SK-N-SH (cell line): Measurements from ENCODE around the gene AP2A2. TPM values are rescaled to one million over a fixed set of nuclear protein-coding genes. Genes with fewer than 3 reads are reported as not detected.

Source experiments
- CTCF ChIA-PET: fragments of 300-600, 350-600 bp; formaldehyde crosslinking; extraction: SDS; loops from one replicate; lab custom pipeline; 2021; lab: Yijun Ruan, JAX
- POLR2A ChIA-PET: fragments of 350-600 bp; sonication (Branson Sonifier 250); formaldehyde crosslinking; extraction: SDS; loops from one replicate; lab custom pipeline; 2020; ENCODE audit warnings: antibody characterized with exemption, inconsistent platforms; lab: Yijun Ruan, JAX
- DNase-seq: peaks from one replicate; pipeline ENCODE4 v3.0.0; 2012
- H2AFZ ChIP-seq: fragments of 200-600 bp; sonication (generic); 2 replicates; pipeline ENCODE4 v1.8.1; 2016; ENCODE audit warnings: antibody characterized with exemption, mild to moderate bottlenecking, low read depth
- H3F3A ChIP-seq: fragments of 200-600 bp; sonication (generic); replicated peaks from 2 replicates; pipeline ENCODE3; 2016; ENCODE audit warnings: antibody characterized with exemption, mild to moderate bottlenecking; ENCODE audit not compliant: insufficient read depth
- H3K27ac ChIP-seq, 2 experiments: fragments of 200-500 bp in 1 of 2; fragments of 200-600 bp in 1 of 2; sonication (Bioruptor generic) in 1 of 2; sonication (generic), shearing (Covaris generic) in 1 of 2; 2 replicates each; pipeline versions ENCODE4 v1.5.1 to v1.6.1; 2014 to 2016; ENCODE audit warnings: low read depth in 2 of 2, inconsistent platforms in 1 of 2, low read length in 1 of 2, mild to moderate bottlenecking in 1 of 2, mixed read lengths in 1 of 2
- H3K27me3 ChIP-seq: fragments of 200-600 bp; sonication (generic), shearing (Covaris generic); 2 replicates; pipeline ENCODE4 v1.6.1; 2016; ENCODE audit warnings: mixed run types; ENCODE audit not compliant: insufficient read depth
- H3K36me3 ChIP-seq, 2 experiments: fragments of 200-500 bp in 1 of 2; fragments of 200-600 bp in 1 of 2; sonication (Bioruptor generic) in 1 of 2; sonication (generic) in 1 of 2; replicated peaks in 1 of 2; 2 replicates each; pipeline versions ENCODE3 to v1.5.1; 2014 to 2016; ENCODE audit warnings: low read length in 1 of 2, mild to moderate bottlenecking in 1 of 2; ENCODE audit not compliant: insufficient read depth in 2 of 2, control insufficient read depth in 1 of 2
- H3K4me1 ChIP-seq, 2 experiments: fragments of 200-500 bp in 1 of 2; fragments of 200-600 bp in 1 of 2; sonication (Bioruptor generic) in 1 of 2; sonication (generic), shearing (Covaris generic) in 1 of 2; 2 replicates each; pipeline versions ENCODE4 v1.5.1 to v1.6.1; 2014 to 2016; ENCODE audit warnings: low read depth in 1 of 2, low read length in 1 of 2, mixed run types in 1 of 2; ENCODE audit not compliant: insufficient read depth in 2 of 2, control insufficient read depth in 1 of 2
- H3K4me2 ChIP-seq: fragments of 200-600 bp; sonication (generic), shearing (Covaris generic); 2 replicates; pipeline ENCODE4 v1.6.1; 2017; ENCODE audit warnings: mixed run types
- H3K4me3 ChIP-seq, 2 experiments: fragments of 200-500 bp in 1 of 2; fragments of 200-600 bp in 1 of 2; sonication (Bioruptor generic) in 1 of 2; sonication (generic), shearing (Covaris generic) in 1 of 2; 2 replicates each; pipeline versions ENCODE4 v1.5.1 to v1.8.1; 2014 to 2016; ENCODE audit warnings: low read depth in 2 of 2, inconsistent platforms in 1 of 2, low read length in 1 of 2, mild to moderate bottlenecking in 1 of 2, mixed read lengths in 1 of 2, moderate library complexity in 1 of 2
- H3K79me2 ChIP-seq: fragments of 200-600 bp; sonication (generic); 2 replicates; pipeline ENCODE4 v1.8.1; 2017; ENCODE audit warnings: mild to moderate bottlenecking; ENCODE audit not compliant: insufficient read depth
- H3K9ac ChIP-seq: fragments of 200-600 bp; sonication (generic); 2 replicates; pipeline ENCODE4 v1.6.1; 2017; ENCODE audit warnings: mixed run types
- H3K9me2 ChIP-seq: fragments of 200-600 bp; sonication (generic); 2 replicates; pipeline ENCODE4 v1.6.1; 2017; ENCODE audit warnings: mixed run types
- H3K9me3 ChIP-seq: fragments of 200-600 bp; sonication (generic); 2 replicates; pipeline ENCODE4 v1.6.1; 2017; ENCODE audit warnings: mixed run types, mild to moderate bottlenecking, moderate library complexity
- H4K20me1 ChIP-seq: fragments of 200-600 bp; sonication (generic); 2 replicates; pipeline ENCODE4 v1.6.1; 2017; ENCODE audit warnings: mild to moderate bottlenecking, mixed run types; ENCODE audit not compliant: insufficient read depth
- ELF1 ChIP-seq: IDR thresholded peaks from 2 replicates; pipeline ENCODE4 v1.4.0; 2012
- EP300 ChIP-seq, 2 experiments: IDR thresholded peaks; 2 replicates each; pipeline versions ENCODE4 v1.4.0 to v1.6.1; 2012; ENCODE audit warnings: borderline replicate concordance in 1 of 2, low read depth in 1 of 2, low read length in 1 of 2
- FOSL2 ChIP-seq: IDR thresholded peaks from 2 replicates; pipeline ENCODE4 v1.4.0; 2012; ENCODE audit warnings: low read depth, mild to moderate bottlenecking, moderate library complexity, borderline replicate concordance
- FOXJ3 ChIP-seq: sonication (generic); formaldehyde crosslinking; IDR thresholded peaks from 2 replicates; pipeline ENCODE4 v1.5.1; 2020; ENCODE audit warnings: mild to moderate bottlenecking, missing genetic modification reagents
- FOXM1 ChIP-seq: IDR thresholded peaks from 2 replicates; pipeline ENCODE4 v1.4.0; 2012; ENCODE audit warnings: low read depth, mild to moderate bottlenecking
- JUND ChIP-seq: IDR thresholded peaks from 2 replicates; pipeline ENCODE4 v1.4.0; 2012
- MEF2A ChIP-seq: IDR thresholded peaks from 2 replicates; pipeline ENCODE4 v1.4.0; 2012; ENCODE audit warnings: low read depth, borderline replicate concordance
- NFIC ChIP-seq: IDR thresholded peaks from 2 replicates; pipeline ENCODE4 v1.4.0; 2012; ENCODE audit warnings: borderline replicate concordance
- NRF1 ChIP-seq: IDR thresholded peaks from 2 replicates; pipeline ENCODE4 v1.6.1; 2012; ENCODE audit warnings: low read depth, mild to moderate bottlenecking, low read length
- SMC3 ChIP-seq: IDR thresholded peaks from 2 replicates; pipeline ENCODE4 v1.6.1; 2012; ENCODE audit warnings: low read depth, low read length, improper control_type of control experiment
- WGBS: methylation state at CpG from one replicate; pipeline ENCODE4 v1.1.6; 2017; ENCODE audit warnings: low lambda C conversion rate; 5-methylcytosine and 5-hydroxymethylcytosine counted together
- polyA plus RNA-seq, 3 experiments: library from polyadenylated mRNA; depleted of rRNA; stranded (reverse); fragments of >200 nt; gene quantifications; 2 replicates each; pipeline ENCODE4 v1.2.3, GENCODE V29; 2012
- TF ChIP-seq, protein P1 (sequence below): fragments of 150-350 bp; IDR thresholded peaks from 2 replicates; pipeline ENCODE4 v1.6.1; 2017; ENCODE audit warnings: antibody characterized with exemption, low read length, low read depth, borderline replicate concordance
- TF ChIP-seq, protein P2 (sequence below): IDR thresholded peaks from 2 replicates; pipeline ENCODE4 v1.4.0; 2012; ENCODE audit warnings: low read depth
- TF ChIP-seq, protein P3 (sequence below): IDR thresholded peaks from 2 replicates; pipeline ENCODE4 v1.4.0; 2012; ENCODE audit warnings: low read depth, borderline replicate concordance

AP2A2 gene
- polyA plus RNA-seq, 1 of the 3 experiments (the other 2 are of a cell fraction) = 42.7 TPM

DNA sequence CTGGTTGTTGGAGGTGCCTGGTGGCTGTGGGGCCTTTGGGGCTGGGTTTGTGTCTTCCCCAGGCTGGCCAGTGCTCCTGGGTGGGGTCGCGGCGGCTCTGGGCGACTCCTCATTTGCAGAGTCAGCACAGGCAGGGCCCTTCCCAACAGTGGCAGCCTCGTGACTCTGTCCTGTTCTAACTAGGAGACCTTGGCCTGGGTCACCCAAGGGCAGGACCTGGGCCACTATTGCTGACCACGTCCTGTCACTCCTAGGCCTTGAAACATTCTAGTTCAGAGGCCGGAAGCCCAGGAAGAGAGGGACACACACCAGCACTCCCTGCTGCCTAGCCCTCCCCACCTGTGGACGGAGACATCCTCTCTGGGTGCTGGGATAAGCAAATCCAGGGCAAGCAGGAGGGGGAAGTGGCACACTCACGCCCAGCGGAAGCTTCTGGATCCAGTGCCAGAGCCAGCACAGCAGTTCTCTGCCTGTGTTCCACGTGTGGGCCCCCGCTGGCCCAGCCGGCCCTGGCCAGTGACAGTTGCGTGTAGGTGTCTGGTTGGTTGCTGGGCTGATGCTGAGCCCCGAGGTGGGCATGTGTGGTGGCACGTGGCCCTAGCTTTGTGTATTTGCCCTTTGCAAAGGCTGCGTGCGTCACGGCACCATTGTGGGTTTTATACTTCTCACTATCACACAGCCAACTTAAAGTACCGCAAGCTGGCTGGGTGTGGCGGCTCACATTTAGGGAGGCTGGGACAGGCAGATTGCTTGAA lies 10.7 kb upstream of the AP2A2 start (continued):
- TF ChIP-seq, protein P1, sequence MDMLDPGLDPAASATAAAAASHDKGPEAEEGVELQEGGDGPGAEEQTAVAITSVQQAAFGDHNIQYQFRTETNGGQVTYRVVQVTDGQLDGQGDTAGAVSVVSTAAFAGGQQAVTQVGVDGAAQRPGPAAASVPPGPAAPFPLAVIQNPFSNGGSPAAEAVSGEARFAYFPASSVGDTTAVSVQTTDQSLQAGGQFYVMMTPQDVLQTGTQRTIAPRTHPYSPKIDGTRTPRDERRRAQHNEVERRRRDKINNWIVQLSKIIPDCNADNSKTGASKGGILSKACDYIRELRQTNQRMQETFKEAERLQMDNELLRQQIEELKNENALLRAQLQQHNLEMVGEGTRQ = no peak
- TF ChIP-seq FOXM1 = no peak
- no peak for TF ChIP-seq FOSL2
- TF ChIP-seq NFIC = no peak

DNA sequence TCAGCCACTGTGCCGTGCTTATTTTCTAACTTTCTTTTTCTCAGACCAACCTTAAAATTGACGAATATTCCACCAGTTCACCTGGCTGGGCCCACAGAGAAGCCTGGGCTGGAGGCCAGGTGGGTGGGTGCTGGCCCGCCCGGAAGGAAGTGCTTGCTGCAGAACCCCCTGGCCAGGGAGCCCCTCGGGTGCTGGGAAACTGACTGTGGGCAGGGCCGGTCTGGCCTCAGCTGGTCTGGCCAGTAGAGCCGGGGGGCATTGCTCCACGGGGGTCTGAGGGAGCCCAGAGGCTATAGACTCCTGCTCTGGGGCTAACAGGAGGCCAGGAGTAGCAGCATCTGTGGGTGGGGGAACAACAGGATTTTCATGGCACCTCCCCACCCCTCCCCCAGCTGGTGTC lies 8.2 kb upstream of the AP2A2 start:
- H4K20me1 ChIP-seq = no peaks in the 10 kb centered on the region
- no peak overlapping the region for H2AFZ ChIP-seq
- CTCF ChIA-PET = interaction anchor here (0.6 to 0.8 kb wide), 2 partner anchors 134 to 483 kb away, joined by 3 read pairs; no protein-coding TSS in a partner anchor
- H3K79me2 ChIP-seq = no peaks in the 10 kb centered on the region
- POLR2A ChIA-PET = no interaction called here
- H3K27me3 ChIP-seq = no peaks in the 10 kb centered on the region
- no peaks in the 10 kb centered on the region for H3K9me2 ChIP-seq
- no peak overlapping the region for H3K4me2 ChIP-seq
- no peak overlapping the region for H3K9ac ChIP-seq
- no peaks in the 10 kb centered on the region for H3K9me3 ChIP-seq
- H3F3A ChIP-seq = no peaks in the 10 kb centered on the region
- H3K4me1 ChIP-seq = peaks cover 0 to 4% of the 10 kb centered on the region in 2 experiments; a peak in 1 of 4 replicates
- H3K4me3 ChIP-seq = no peak overlapping the region
- no peak overlapping the region for H3K27ac ChIP-seq
- no peaks in the 10 kb centered on the region for H3K36me3 ChIP-seq
- no peak for TF ChIP-seq EP300 (IDR thresholded peaks at IDR 0.05; ENCODE audit: borderline replicate concordance in 1 of 2, low read depth in 1 of 2, low read length in 1 of 2)
- TF ChIP-seq ELF1 = no peak
- no peak for TF ChIP-seq FOXJ3 (CRISPR knock-in tag)
- TF ChIP-seq, protein P1 = no peak
- no peak for TF ChIP-seq FOXM1
- no peak for TF ChIP-seq JUND
- no peak for TF ChIP-seq MEF2A
- TF ChIP-seq, protein P2, sequence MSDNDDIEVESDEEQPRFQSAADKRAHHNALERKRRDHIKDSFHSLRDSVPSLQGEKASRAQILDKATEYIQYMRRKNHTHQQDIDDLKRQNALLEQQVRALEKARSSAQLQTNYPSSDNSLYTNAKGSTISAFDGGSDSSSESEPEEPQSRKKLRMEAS = no peak
- no peak for TF ChIP-seq SMC3
- TF ChIP-seq NRF1 = no peak
- TF ChIP-seq, protein P3, sequence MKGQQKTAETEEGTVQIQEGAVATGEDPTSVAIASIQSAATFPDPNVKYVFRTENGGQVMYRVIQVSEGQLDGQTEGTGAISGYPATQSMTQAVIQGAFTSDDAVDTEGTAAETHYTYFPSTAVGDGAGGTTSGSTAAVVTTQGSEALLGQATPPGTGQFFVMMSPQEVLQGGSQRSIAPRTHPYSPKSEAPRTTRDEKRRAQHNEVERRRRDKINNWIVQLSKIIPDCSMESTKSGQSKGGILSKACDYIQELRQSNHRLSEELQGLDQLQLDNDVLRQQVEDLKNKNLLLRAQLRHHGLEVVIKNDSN = no peak
- DNase-seq = no peak
- 89% methylated on average over 7 of the region's 8 CpGs for whole genome bisulfite sequencing
